ENCODE measurements around the gene ZNF358. TPM values are rescaled to one million over a fixed set of nuclear protein-coding genes. Genes with fewer than 3 reads are reported as not detected.

The ZNF358 gene
- total and polyA plus RNA-seq, 2 of the 13 experiments (the other 11 are each of a cell fraction or from before 2014, with no cell fraction given), result 9.1 to 37.0 TPM

DNA sequence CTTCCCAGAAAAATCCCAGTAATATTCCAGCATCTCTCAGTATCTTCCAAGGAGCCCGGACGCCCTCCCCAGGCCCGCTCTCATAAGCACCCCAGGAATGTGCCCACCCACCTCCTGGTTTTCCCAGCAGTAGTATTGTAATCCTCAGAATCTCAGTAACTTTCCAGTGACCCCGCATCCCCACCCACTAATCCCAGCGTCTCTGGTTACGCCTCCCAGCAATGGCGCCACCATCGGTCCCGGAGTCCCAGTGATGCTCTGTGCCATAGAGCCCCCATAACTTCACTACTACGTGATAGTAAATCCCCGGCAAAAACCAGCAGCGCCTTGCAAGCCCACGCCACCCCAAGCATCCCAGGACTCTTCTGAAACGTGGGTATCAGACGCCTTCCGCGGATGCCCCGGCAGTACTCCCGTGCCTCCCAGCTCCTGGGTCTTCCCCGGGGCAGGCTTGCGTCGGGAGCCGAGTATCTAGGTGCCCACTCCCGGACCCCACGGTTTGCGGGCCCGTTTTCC, 18.7 kb downstream of the ZNF358 start (continued):
- TF ChIP-seq, protein P1, sequence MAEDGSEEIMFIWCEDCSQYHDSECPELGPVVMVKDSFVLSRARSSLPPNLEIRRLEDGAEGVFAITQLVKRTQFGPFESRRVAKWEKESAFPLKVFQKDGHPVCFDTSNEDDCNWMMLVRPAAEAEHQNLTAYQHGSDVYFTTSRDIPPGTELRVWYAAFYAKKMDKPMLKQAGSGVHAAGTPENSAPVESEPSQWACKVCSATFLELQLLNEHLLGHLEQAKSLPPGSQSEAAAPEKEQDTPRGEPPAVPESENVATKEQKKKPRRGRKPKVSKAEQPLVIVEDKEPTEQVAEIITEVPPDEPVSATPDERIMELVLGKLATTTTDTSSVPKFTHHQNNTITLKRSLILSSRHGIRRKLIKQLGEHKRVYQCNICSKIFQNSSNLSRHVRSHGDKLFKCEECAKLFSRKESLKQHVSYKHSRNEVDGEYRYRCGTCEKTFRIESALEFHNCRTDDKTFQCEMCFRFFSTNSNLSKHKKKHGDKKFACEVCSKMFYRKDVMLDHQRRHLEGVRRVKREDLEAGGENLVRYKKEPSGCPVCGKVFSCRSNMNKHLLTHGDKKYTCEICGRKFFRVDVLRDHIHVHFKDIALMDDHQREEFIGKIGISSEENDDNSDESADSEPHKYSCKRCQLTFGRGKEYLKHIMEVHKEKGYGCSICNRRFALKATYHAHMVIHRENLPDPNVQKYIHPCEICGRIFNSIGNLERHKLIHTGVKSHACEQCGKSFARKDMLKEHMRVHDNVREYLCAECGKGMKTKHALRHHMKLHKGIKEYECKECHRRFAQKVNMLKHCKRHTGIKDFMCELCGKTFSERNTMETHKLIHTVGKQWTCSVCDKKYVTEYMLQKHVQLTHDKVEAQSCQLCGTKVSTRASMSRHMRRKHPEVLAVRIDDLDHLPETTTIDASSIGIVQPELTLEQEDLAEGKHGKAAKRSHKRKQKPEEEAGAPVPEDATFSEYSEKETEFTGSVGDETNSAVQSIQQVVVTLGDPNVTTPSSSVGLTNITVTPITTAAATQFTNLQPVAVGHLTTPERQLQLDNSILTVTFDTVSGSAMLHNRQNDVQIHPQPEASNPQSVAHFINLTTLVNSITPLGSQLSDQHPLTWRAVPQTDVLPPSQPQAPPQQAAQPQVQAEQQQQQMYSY (CRISPR knock-in tag; IDR thresholded peaks at IDR 0.05), result no peak
- TF ChIP-seq ZNF562 (CRISPR knock-in tag; IDR thresholded peaks at IDR 0.05; ENCODE audit: borderline replicate concordance), result no peak
- TF ChIP-seq, protein P2, sequence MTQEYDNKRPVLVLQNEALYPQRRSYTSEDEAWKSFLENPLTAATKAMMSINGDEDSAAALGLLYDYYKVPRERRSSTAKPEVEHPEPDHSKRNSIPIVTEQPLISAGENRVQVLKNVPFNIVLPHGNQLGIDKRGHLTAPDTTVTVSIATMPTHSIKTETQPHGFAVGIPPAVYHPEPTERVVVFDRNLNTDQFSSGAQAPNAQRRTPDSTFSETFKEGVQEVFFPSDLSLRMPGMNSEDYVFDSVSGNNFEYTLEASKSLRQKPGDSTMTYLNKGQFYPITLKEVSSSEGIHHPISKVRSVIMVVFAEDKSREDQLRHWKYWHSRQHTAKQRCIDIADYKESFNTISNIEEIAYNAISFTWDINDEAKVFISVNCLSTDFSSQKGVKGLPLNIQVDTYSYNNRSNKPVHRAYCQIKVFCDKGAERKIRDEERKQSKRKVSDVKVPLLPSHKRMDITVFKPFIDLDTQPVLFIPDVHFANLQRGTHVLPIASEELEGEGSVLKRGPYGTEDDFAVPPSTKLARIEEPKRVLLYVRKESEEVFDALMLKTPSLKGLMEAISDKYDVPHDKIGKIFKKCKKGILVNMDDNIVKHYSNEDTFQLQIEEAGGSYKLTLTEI (CRISPR knock-in tag; conservative IDR thresholded peaks at IDR 0.05), result no peak
- TF ChIP-seq, protein P3, sequence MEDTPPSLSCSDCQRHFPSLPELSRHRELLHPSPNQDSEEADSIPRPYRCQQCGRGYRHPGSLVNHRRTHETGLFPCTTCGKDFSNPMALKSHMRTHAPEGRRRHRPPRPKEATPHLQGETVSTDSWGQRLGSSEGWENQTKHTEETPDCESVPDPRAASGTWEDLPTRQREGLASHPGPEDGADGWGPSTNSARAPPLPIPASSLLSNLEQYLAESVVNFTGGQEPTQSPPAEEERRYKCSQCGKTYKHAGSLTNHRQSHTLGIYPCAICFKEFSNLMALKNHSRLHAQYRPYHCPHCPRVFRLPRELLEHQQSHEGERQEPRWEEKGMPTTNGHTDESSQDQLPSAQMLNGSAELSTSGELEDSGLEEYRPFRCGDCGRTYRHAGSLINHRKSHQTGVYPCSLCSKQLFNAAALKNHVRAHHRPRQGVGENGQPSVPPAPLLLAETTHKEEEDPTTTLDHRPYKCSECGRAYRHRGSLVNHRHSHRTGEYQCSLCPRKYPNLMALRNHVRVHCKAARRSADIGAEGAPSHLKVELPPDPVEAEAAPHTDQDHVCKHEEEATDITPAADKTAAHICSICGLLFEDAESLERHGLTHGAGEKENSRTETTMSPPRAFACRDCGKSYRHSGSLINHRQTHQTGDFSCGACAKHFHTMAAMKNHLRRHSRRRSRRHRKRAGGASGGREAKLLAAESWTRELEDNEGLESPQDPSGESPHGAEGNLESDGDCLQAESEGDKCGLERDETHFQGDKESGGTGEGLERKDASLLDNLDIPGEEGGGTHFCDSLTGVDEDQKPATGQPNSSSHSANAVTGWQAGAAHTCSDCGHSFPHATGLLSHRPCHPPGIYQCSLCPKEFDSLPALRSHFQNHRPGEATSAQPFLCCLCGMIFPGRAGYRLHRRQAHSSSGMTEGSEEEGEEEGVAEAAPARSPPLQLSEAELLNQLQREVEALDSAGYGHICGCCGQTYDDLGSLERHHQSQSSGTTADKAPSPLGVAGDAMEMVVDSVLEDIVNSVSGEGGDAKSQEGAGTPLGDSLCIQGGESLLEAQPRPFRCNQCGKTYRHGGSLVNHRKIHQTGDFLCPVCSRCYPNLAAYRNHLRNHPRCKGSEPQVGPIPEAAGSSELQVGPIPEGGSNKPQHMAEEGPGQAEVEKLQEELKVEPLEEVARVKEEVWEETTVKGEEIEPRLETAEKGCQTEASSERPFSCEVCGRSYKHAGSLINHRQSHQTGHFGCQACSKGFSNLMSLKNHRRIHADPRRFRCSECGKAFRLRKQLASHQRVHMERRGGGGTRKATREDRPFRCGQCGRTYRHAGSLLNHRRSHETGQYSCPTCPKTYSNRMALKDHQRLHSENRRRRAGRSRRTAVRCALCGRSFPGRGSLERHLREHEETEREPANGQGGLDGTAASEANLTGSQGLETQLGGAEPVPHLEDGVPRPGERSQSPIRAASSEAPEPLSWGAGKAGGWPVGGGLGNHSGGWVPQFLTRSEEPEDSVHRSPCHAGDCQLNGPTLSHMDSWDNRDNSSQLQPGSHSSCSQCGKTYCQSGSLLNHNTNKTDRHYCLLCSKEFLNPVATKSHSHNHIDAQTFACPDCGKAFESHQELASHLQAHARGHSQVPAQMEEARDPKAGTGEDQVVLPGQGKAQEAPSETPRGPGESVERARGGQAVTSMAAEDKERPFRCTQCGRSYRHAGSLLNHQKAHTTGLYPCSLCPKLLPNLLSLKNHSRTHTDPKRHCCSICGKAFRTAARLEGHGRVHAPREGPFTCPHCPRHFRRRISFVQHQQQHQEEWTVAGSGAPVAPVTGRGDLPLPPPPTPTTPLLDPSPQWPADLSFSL (CRISPR knock-in tag; IDR thresholded peaks at IDR 0.05), result no peak
- no peak for TF ChIP-seq ZNF619 (CRISPR knock-in tag; IDR thresholded peaks at IDR 0.05)
- TF ChIP-seq BORCS8-MEF2B (CRISPR knock-in tag; IDR thresholded peaks at IDR 0.05), result no peak
- no peak for TF ChIP-seq ZNF709 (CRISPR knock-in tag; IDR thresholded peaks at IDR 0.05)
- TF ChIP-seq NFRKB (IDR thresholded peaks at IDR 0.05), result no peak
- TF ChIP-seq ZNF572 (CRISPR knock-in tag; IDR thresholded peaks at IDR 0.05), result no peak
- TF ChIP-seq, protein P4, sequence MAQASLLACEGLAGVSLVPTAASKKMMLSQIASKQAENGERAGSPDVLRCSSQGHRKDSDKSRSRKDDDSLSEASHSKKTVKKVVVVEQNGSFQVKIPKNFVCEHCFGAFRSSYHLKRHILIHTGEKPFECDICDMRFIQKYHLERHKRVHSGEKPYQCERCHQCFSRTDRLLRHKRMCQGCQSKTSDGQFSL (CRISPR knock-in tag; IDR thresholded peaks at IDR 0.05), result no peak
- no peak for TF ChIP-seq KMT2A (CRISPR knock-in tag; IDR thresholded peaks at IDR 0.05)
- TF ChIP-seq CAMTA2 (CRISPR knock-in tag; IDR thresholded peaks at IDR 0.05; ENCODE audit: borderline replicate concordance), result no peak
- no peak for TF ChIP-seq ZBTB8A (CRISPR knock-in tag; IDR thresholded peaks at IDR 0.05; ENCODE audit: borderline replicate concordance, low read depth)
- TF ChIP-seq NFYC (CRISPR knock-in tag; IDR thresholded peaks at IDR 0.05), result no peak
- TF ChIP-seq ZNF10 (CRISPR knock-in tag; IDR thresholded peaks at IDR 0.05; ENCODE audit: borderline replicate concordance, low read depth), result no peak
- TF ChIP-seq EP300 (IDR thresholded peaks at IDR 0.05; ENCODE audit: low read depth in 2 of 2, low read length in 2 of 2), result peak in 1 of 2 experiments; percentile 47; a peak in 1 of 4 replicates
- TF ChIP-seq EP300 (CRISPR knock-in tag; IDR thresholded peaks at IDR 0.05; ENCODE audit: borderline replicate concordance), result no peak
- no peak for TF ChIP-seq CC2D1A (CRISPR knock-in tag; IDR thresholded peaks at IDR 0.05)
- TF ChIP-seq ZBTB3 (CRISPR knock-in tag; IDR thresholded peaks at IDR 0.05; ENCODE audit: borderline replicate concordance, low read depth), result no peak

All from HepG2 (cell line).